Measurements from ENCODE around the gene SDC4.

The SDC4 gene

GRCh38 chr20:45297786-45298497, 50.3 kb downstream of the SDC4 start:
- no peak for DNase-seq (ENCODE audit: low spot score)

GRCh38 chr20:45294659-45295058, 53.6 kb downstream of the SDC4 start:
- no peak for DNase-seq (ENCODE audit: low spot score)

- DNase-seq (ENCODE audit: low spot score) = no peak
These were observed 54.2 kb downstream of the SDC4 start for GRCh38 chr20:45294003-45294368.

- peak; percentile 87 for DNase-seq (ENCODE audit: low spot score)
These were observed 54.9 kb downstream of the SDC4 start for GRCh38 chr20:45293041-45294002.

- no peak for DNase-seq (ENCODE audit: low spot score)
These were observed 55.9 kb downstream of the SDC4 start for GRCh38 chr20:45292343-45292742.

- no peak for DNase-seq (ENCODE audit: low spot score)
These were observed 56.7 kb downstream of the SDC4 start for GRCh38 chr20:45291526-45291925.

- peak; percentile 85 for DNase-seq (ENCODE audit: low spot score)
These were observed 57.4 kb downstream of the SDC4 start for GRCh38 chr20:45290677-45291355.

GRCh38 chr20:45289942-45290676, 58.1 kb downstream of the SDC4 start:
- no peak for DNase-seq (ENCODE audit: low spot score)

GRCh38 chr20:45288860-45289259, 59.4 kb downstream of the SDC4 start:
- DNase-seq (ENCODE audit: low spot score) = no peak

- DNase-seq (ENCODE audit: low spot score) = no peak
These were observed 59.8 kb downstream of the SDC4 start for GRCh38 chr20:45288376-45288775.

- DNase-seq (ENCODE audit: low spot score) = peak; percentile 37
These were observed 64.6 kb downstream of the SDC4 start for GRCh38 chr20:45283551-45284057.

GRCh38 chr20:45282700-45283550, 65.3 kb downstream of the SDC4 start:
- no peak for DNase-seq (ENCODE audit: low spot score)

GRCh38 chr20:45279992-45280391, 68.2 kb downstream of the SDC4 start:
- DNase-seq (ENCODE audit: low spot score) = peak; percentile 36

- DNase-seq (ENCODE audit: low spot score) = no peak
These were observed 72.9 kb downstream of the SDC4 start for GRCh38 chr20:45275338-45275737.

All from SW480 (cell line).